IPS DF 6.9 (cell line): Measurements from ENCODE around the gene FLACC1.

ENCODE experiments used
- DNase-seq: peaks from one replicate; pipeline ENCODE4 v3.0.0-alpha.2; 2013; ENCODE audit warnings: low read depth, low spot score
- H3K27ac ChIP-seq: one replicate; pipeline ENCODE4 v1.5.1; 2013; ENCODE audit warnings: low read length, control low read depth
- H3K27me3 ChIP-seq: 2 replicates; pipeline ENCODE4 v1.6.1; 2013; ENCODE audit warnings: mild to moderate bottlenecking, low read length; ENCODE audit not compliant: control insufficient read depth, insufficient read depth
- H3K36me3 ChIP-seq: 2 replicates; pipeline ENCODE4 v1.6.1; 2013; ENCODE audit warnings: low read length; ENCODE audit not compliant: control insufficient read depth, insufficient read depth
- H3K4me1 ChIP-seq: 2 replicates; pipeline ENCODE4 v1.6.1; 2013; ENCODE audit warnings: low read length; ENCODE audit not compliant: control insufficient read depth, insufficient read depth
- H3K4me3 ChIP-seq: 2 replicates; pipeline ENCODE4 v1.5.1; 2013; ENCODE audit warnings: mild to moderate bottlenecking, low read length
- H3K9me3 ChIP-seq: 2 replicates; pipeline ENCODE4 v1.6.1; 2013; ENCODE audit warnings: low read length, inconsistent platforms; ENCODE audit not compliant: control insufficient read depth, insufficient read depth
- WGBS: extraction: QIAGEN DNeasy Blood & Tissue Kit; methylation state at CpG from one replicate; pipeline ENCODE4 v1.1.7; 2013; ENCODE audit warnings: mixed read lengths, missing lambda C conversion rate; ENCODE audit not compliant: insufficient read length, insufficient coverage; 5-methylcytosine and 5-hydroxymethylcytosine counted together

FLACC1 gene

GRCh38 chr2:201279079-201279478, 78.1 kb downstream of the FLACC1 start:
- whole genome bisulfite sequencing, result no CpG with 5 or more reads among the region's 1 CpG
- no peaks in the 10 kb centered on the region for H3K27me3 ChIP-seq
- H3K9me3 ChIP-seq, result no peaks in the 10 kb centered on the region
- no peaks in the 10 kb centered on the region for H3K4me1 ChIP-seq
- no peak overlapping the region for H3K27ac ChIP-seq
- H3K36me3 ChIP-seq, result no peaks in the 10 kb centered on the region
- no peak overlapping the region for H3K4me3 ChIP-seq
- no peak for DNase-seq

- Histone ChIP-seq H3K4me3 (no peak overlapping the region), H3K36me3 (no peaks in the 10 kb centered on the region), H3K27me3 (no peaks in the 10 kb centered on the region), H3K27ac (no peak overlapping the region), H3K9me3 (no peaks in the 10 kb centered on the region), H3K4me1 (no peaks in the 10 kb centered on the region)
- no CpG with 5 or more reads among the region's 6 CpGs for WGBS
- no peak for DNase-seq
These were observed 80.6 kb downstream of the FLACC1 start for GRCh38 chr2:201276511-201276910.

GRCh38 chr2:201275990-201276389, 81.2 kb downstream of the FLACC1 start:
- no CpG with 5 or more reads among the region's 5 CpGs for WGBS
- H3K27me3 ChIP-seq, result no peaks in the 10 kb centered on the region
- no peaks in the 10 kb centered on the region for H3K9me3 ChIP-seq

GRCh38 chr2:201275069-201275468, 82.1 kb downstream of the FLACC1 start:
- Histone ChIP-seq H3K27me3 (no peaks in the 10 kb centered on the region), H3K9me3 (no peaks in the 10 kb centered on the region), H3K36me3 (no peaks in the 10 kb centered on the region), H3K27ac (no peak overlapping the region), H3K4me1 (no peaks in the 10 kb centered on the region), H3K4me3 (no peak overlapping the region)
- no peak for DNase-seq
- no CpG with 5 or more reads among the region's 2 CpGs for WGBS

More at GRCh38 chr2:201275990-201276389, 81.2 kb downstream of the FLACC1 start:
- DNase-seq, result no peak
- Histone ChIP-seq H3K4me1 (no peaks in the 10 kb centered on the region), H3K36me3 (no peaks in the 10 kb centered on the region), H3K27ac (no peak overlapping the region), H3K4me3 (no peak overlapping the region)

GRCh38 chr2:201273330-201273983, 83.7 kb downstream of the FLACC1 start:
- Histone ChIP-seq H3K9me3 (no peaks in the 10 kb centered on the region), H3K36me3 (no peaks in the 10 kb centered on the region), H3K27ac (no peak overlapping the region), H3K4me3 (no peak overlapping the region), H3K27me3 (no peaks in the 10 kb centered on the region), H3K4me1 (no peaks in the 10 kb centered on the region)
- no CpG with 5 or more reads among the region's 9 CpGs for WGBS
- no peak for DNase-seq

DNA sequence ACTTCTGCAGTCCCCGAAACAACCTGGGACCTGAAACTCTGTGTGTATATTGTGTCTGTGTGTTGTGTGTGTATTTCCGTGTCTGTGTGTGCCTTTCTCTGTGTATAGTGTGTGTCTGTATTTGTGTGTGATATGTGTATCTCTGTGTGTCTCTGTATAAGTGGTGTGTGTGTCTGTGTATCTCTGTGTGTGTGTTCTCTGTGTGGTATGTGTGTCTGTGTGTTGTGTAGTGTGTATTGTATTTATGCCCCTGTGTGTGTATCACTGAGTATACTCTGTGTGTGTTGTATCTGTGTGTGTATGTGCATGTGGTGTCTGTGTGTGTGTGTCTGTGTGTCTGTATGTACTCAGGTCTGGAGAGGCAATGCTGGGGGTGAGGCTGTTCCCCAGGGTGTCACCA, 85.2 kb downstream of the FLACC1 start:
- Histone ChIP-seq H3K36me3 (no peaks in the 10 kb centered on the region), H3K27ac (no peak overlapping the region), H3K9me3 (no peaks in the 10 kb centered on the region), H3K4me3 (no peak overlapping the region), H3K27me3 (no peaks in the 10 kb centered on the region), H3K4me1 (no peaks in the 10 kb centered on the region)
- no peak for DNase-seq
- no CpG with 5 or more reads among the region's 2 CpGs for WGBS

DNA sequence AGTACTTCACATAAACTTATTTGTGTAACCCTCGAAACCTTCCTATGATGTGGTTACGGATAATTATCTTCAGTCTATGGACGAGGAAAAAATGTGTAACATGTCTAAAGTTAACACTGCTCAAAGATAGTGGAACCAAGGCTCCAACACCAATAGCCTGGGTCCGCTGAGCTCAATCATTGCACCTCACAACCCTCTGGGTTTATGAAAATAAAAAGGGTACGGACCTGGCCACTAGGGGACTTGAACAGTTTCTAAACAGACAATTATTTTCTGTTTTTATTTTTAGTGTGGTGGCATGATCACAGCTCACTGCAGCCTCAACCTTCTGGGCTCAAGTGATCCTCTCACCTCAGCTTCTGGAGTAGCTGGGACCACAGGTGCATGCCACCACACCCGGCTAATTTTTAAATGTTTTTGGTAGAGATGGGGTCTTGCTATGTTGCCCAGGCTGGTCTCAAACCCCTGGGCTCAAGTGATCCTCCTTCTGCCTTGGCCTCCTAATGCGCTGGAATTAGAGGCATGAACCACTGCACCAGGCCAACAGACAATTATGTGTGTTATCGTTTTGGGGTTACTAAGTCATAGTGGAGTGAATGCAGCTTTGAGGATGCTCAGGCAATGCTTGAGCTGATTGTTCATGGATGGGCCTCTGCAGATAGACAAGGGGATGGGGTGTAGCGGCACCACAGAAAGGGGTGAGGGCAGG, 86.7 kb downstream of the FLACC1 start:
- Histone ChIP-seq H3K9me3 (no peaks in the 10 kb centered on the region), H3K27me3 (no peaks in the 10 kb centered on the region), H3K27ac (no peak overlapping the region), H3K4me1 (no peaks in the 10 kb centered on the region), H3K4me3 (no peak overlapping the region), H3K36me3 (no peaks in the 10 kb centered on the region)
- no peak for DNase-seq
- WGBS, result no CpG with 5 or more reads among the region's 9 CpGs

GRCh38 chr2:201269764-201270163, 87.4 kb downstream of the FLACC1 start:
- no CpG with 5 or more reads among the region's 2 CpGs for WGBS
- no peak overlapping the region for H3K4me3 ChIP-seq
- no peaks in the 10 kb centered on the region for H3K36me3 ChIP-seq
- no peak for DNase-seq
- H3K27me3 ChIP-seq, result no peaks in the 10 kb centered on the region
- H3K9me3 ChIP-seq, result no peaks in the 10 kb centered on the region
- no peak overlapping the region for H3K27ac ChIP-seq
- no peaks in the 10 kb centered on the region for H3K4me1 ChIP-seq

GRCh38 chr2:201267278-201268030, 89.7 kb downstream of the FLACC1 start:
- Histone ChIP-seq H3K27me3 (no peaks in the 10 kb centered on the region), H3K4me3 (no peak overlapping the region), H3K36me3 (no peaks in the 10 kb centered on the region), H3K4me1 (no peaks in the 10 kb centered on the region), H3K9me3 (no peaks in the 10 kb centered on the region), H3K27ac (no peak overlapping the region)
- WGBS, result no CpG with 5 or more reads among the region's 12 CpGs
- DNase-seq, result no peak

DNA sequence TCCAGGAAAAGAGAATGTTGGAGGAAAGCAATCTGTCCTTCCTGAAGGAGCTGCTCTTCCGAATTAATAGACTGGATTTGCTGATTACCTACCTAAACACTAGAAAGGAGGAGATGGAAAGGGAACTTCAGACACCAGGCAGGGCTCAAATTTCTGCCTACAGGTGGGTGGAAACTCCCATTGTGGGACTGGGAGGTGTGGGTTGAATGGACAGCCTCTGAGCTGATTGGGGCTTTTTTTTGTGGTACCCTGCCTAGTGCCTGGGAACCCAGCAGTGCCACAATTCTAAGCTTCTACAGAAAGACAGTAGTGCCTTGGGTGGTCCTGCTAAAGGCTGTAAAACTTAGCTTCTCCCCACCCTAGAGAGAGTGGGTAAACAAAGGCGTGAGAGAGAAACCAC, 90.5 kb downstream of the FLACC1 start:
- H3K27me3 ChIP-seq, result no peaks in the 10 kb centered on the region
- H3K9me3 ChIP-seq, result no peaks in the 10 kb centered on the region
- H3K36me3 ChIP-seq, result no peaks in the 10 kb centered on the region
- no peaks in the 10 kb centered on the region for H3K4me1 ChIP-seq
- WGBS, result no CpG with 5 or more reads among the region's 2 CpGs
- no peak overlapping the region for H3K27ac ChIP-seq
- no peak for DNase-seq
- no peak overlapping the region for H3K4me3 ChIP-seq
